ENCODE results near the gene MSS51.

- no peak for TF ChIP-seq CTCF (IDR thresholded peaks at IDR 0.05)
- TF ChIP-seq POLR2AphosphoS5 (IDR thresholded peaks at IDR 0.05; ENCODE audit: low read depth, low read length) = no peak
- no peak for TF ChIP-seq SIN3A (IDR thresholded peaks at IDR 0.05; ENCODE audit: borderline replicate concordance, insufficient read depth, low read depth, low read length)
- TF ChIP-seq TCF7L2 (IDR thresholded peaks at IDR 0.05; ENCODE audit: low read depth, low read length) = no peak
- no peak for TF ChIP-seq REST (IDR thresholded peaks at IDR 0.05; ENCODE audit: insufficient read depth in 1 of 2, low read depth in 2 of 2, low read length in 1 of 2)
Measured at GRCh38 chr10:73404690-73405089, 28.7 kb downstream of the MSS51 start.
